Head of caudate nucleus (tissue), 42 donors: ENCODE data around the gene CTH.
A peak's percentile ranks its signal among the peaks of the same experiment; 100 is the strongest.

Source experiments
- DNase-seq, 42 donors: peaks; one replicate each; pipeline versions ENCODE4 v3.0.0 to v3.0.0-alpha.2; 2020 to 2021; ENCODE audit warnings: mixed read lengths in 7 of 42
- intact Hi-C: fragments of 100-400 bp; cut with DNase I; formaldehyde crosslinking; loops from one replicate; pipeline ENCODE4 v1.15.0; 2022

The CTH gene

DNA sequence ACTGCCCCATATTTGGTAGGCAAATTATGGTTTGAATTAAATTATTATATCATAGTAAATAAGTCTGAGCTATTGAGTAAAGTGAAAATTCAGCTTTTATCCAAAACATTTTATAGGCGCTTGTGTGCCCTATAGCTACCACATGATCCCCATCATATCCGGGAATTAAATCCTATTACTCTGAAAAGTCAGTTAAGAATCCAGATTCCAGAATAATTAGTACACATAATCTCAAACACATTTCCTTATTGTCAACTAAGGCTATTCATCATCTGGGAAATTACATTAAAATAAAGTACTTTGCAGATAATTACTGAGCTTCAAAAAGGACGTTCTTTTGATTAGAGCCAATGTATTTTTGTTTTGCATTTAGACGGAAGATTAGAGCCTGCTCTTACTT is 72.3 kb downstream of the CTH start:
- no peak for DNase-seq
- intact Hi-C loops: loop anchor here (10.0 kb wide), 1 partner anchor 349 kb away; no protein-coding TSS in a partner anchor

DNA sequence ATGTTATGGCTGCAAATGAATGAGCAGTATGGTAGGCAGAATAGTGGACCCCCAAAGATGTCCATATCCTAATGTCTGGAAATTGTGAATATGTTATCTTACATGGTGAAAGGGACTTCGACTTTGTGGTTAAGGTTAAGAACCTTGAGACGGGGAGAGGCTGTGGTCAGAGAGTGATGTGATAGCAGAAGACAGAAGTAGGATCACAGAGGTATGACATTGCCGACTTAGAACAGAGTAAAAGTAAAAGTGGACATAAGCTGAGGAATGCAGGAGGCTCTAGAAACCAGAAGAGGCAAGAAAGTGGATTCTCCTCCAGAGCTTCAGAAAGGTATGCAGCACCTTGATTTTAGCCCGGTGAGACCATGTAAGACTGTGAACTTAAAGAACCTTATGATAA is 74.6 kb downstream of the CTH start:
- no peak for DNase-seq
- intact Hi-C loops: loop anchor here (10.0 kb wide), 1 partner anchor 351 kb away; no protein-coding TSS in a partner anchor

DNA sequence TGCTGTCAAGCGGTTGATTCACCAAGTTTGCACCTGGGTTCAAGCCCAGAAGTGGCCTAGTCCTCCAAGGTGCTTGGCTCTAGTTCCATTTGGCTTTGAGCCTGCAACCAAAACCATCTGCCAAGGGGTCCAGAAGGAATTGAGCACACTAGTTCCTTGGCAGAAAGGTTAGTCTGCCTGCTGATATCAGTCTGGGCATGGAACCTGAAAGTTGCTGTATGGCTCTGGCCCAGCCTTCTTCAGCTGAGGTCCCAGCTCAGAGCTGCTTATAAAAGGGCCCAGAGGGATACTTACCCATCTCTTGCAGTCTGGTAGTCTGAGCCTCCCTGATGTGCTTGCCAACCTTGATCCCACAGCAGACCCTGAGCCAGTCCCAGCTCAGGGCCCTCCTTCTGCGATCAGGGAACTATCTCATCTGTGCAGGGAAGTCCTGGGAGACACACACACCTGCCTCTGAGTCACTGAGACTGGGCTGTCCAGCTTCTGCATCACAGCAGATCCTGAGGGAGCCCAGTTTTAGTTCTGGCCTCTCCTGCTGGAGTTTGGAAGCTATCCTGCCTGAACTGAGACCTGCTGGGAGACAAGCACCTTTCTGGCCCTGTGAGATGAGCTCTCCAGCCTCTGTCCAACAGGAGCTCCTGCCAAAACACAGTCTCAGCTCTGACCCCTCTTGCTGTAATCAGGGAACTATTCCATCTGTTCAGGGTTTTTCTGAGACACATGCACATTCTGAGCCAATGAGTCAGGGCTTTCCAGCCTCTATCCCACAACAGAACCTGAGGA is 75.8 kb downstream of the CTH start:
- intact Hi-C loops: loop anchor here (10.0 kb wide), 1 partner anchor 352 kb away; no protein-coding TSS in a partner anchor
- no peak for DNase-seq

DNA sequence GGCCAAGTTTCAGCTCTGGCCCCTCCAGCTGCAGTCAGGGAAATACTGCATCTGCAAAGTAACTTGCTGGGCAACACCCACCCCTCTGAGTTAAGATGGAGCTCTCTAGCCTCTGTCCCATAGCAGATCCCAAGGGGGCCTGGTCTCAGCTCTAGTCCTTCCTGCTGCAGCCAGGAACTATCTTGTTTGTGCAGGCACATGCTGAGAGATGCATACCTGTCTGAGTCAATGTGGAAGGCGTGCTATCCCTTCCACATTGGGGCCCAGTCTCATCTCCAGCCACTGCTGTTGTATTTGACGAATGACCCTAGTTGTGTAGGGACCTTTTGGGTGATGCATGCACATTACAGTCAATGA is 76.4 kb downstream of the CTH start:
- no peak for DNase-seq
- intact Hi-C loops: loop anchor here (10.0 kb wide), 1 partner anchor 353 kb away; no protein-coding TSS in a partner anchor

DNA sequence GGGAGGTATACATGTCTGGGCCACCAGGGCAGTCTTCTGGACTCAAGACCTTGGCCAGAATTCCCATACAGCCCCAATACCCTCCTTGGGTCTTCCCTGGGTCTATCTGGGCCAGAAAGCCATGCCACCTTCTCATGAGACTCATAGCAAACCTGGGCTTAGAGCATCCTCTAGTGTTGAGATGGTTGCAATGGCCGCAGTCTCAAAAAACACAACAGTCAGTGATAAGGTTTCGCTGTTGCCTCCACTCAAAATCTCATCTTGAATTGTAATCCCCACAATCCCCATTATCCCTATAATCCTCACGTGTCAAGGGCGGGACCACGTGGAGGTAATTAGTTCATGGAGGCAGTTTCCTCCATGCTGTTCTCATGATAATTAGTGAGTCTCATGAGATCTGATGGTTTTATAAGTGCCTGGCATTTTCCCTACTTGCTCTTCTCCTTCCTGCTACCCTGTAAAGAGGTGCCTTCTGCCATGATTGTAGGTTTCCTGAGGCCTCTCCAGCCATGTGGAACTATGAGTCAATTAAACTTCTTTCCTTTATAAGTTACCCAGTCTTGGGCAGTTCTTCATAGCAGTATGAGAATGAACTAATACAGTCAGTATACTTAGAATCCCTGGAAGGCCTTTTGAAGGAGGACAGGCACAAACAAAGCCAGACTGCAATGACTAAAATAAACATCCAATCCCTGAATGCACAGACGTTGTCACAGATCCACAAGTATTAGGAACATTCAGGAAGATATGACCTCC is 77.0 kb downstream of the CTH start:
- intact Hi-C loops: loop anchor here (10.0 kb wide), 1 partner anchor 353 kb away; no protein-coding TSS in a partner anchor
- DNase-seq: peak in 20 of 42 donors; percentile 7 to 63 (median 32)
